IMR-90 (cell line): ENCODE data around the gene BAIAP2L1. TPM values are rescaled to one million over a fixed set of nuclear protein-coding genes. Genes with fewer than 3 reads are reported as not detected.
A peak's percentile ranks its signal among the peaks of the same experiment; 100 is the strongest.

Experiments used
- ATAC-seq: fragments of 200-7000 bp; cut with Tn5 transposase; 2 replicates; pipeline ENCODE4 v1.9.1; 2020; ENCODE audit warnings: low read depth, mild to moderate bottlenecking, moderate library complexity
- BruUV-seq: library from RNA; stranded (reverse); fragments of 400-500 nt; replicated peaks from 2 replicates; lab custom pipeline; 2021; lab: Mats Ljungman, UMichigan
- CTCF ChIA-PET: fragments of 300-600 bp; formaldehyde crosslinking; extraction: SDS; loops from one replicate; lab custom pipeline; 2021; ENCODE audit warnings: antibody characterized with exemption; lab: Yijun Ruan, JAX
- POLR2A ChIA-PET: fragments of 300-600 bp; sonication (Branson Sonifier 250); formaldehyde crosslinking; loops from one replicate; lab custom pipeline; 2022; ENCODE audit warnings: antibody characterized with exemption; ENCODE audit not compliant: unreplicated experiment; lab: Charles Lee
- DNase-seq: peaks from one replicate; pipeline ENCODE4 v3.0.0; 2013
- H2AFZ ChIP-seq: replicated peaks from 2 replicates; pipeline ENCODE3; 2013; ENCODE audit warnings: low read length, mild to moderate bottlenecking; ENCODE audit not compliant: poor library complexity
- H2AK5ac ChIP-seq: 2 replicates; pipeline ENCODE4 v1.6.1; 2013; ENCODE audit warnings: low read depth, low read length, inconsistent platforms
- H2AK9ac ChIP-seq: replicated peaks from 2 replicates; pipeline ENCODE3; 2013; ENCODE audit warnings: mild to moderate bottlenecking, low read depth, low read length, moderate library complexity; ENCODE audit not compliant: poor library complexity
- H2BK120ac ChIP-seq: 2 replicates; pipeline ENCODE4 v1.6.1; 2013; ENCODE audit warnings: low read depth, low read length, inconsistent platforms
- H2BK15ac ChIP-seq: 3 replicates; pipeline ENCODE4 v1.6.1; 2013; ENCODE audit warnings: low read depth, low read length, inconsistent platforms
- H2BK20ac ChIP-seq: 2 replicates; pipeline ENCODE4 v1.6.1; 2013; ENCODE audit warnings: low read depth, mild to moderate bottlenecking, inconsistent platforms, low read length, moderate library complexity
- H2BK5ac ChIP-seq: 2 replicates; pipeline ENCODE4 v1.6.1; 2013; ENCODE audit warnings: mild to moderate bottlenecking, low read depth, low read length, inconsistent platforms; ENCODE audit not compliant: poor library complexity, severe bottlenecking
- H3K14ac ChIP-seq: replicated peaks from 2 replicates; pipeline ENCODE4 v1.6.1; 2013; ENCODE audit warnings: low read depth, low read length, inconsistent platforms
- H3K18ac ChIP-seq: 2 replicates; pipeline ENCODE4 v1.6.1; 2013; ENCODE audit warnings: low read depth, low read length, control low read depth
- H3K23ac ChIP-seq: 2 replicates; pipeline ENCODE4 v1.6.1; 2013; ENCODE audit warnings: low read depth, low read length, inconsistent platforms
- H3K27ac ChIP-seq: 2 replicates; pipeline ENCODE4 v1.5.1; 2013; ENCODE audit warnings: mild to moderate bottlenecking, control low read depth, low read length; ENCODE audit not compliant: insufficient read depth
- H3K27me3 ChIP-seq: 2 replicates; pipeline ENCODE4 v1.6.1; 2013; ENCODE audit warnings: low read length; ENCODE audit not compliant: control insufficient read depth, insufficient read depth
- H3K36me3 ChIP-seq: 2 replicates; pipeline ENCODE4 v1.6.1; 2013; ENCODE audit warnings: low read length, mixed read lengths; ENCODE audit not compliant: control insufficient read depth, insufficient read depth
- H3K4ac ChIP-seq: 2 replicates; pipeline ENCODE4 v1.6.1; 2013; ENCODE audit warnings: low read depth, low read length, inconsistent platforms
- H3K4me1 ChIP-seq: 2 replicates; pipeline ENCODE4 v1.6.1; 2013; ENCODE audit warnings: low read length, mixed read lengths; ENCODE audit not compliant: control insufficient read depth, insufficient read depth
- H3K4me2 ChIP-seq: 2 replicates; pipeline ENCODE4 v1.6.1; 2013; ENCODE audit warnings: low read depth, mild to moderate bottlenecking, control low read depth, low read length, moderate library complexity
- H3K4me3 ChIP-seq: 2 replicates; pipeline ENCODE4 v1.5.1; 2013; ENCODE audit warnings: low read depth, mild to moderate bottlenecking, control low read depth, low read length, moderate library complexity; ENCODE audit not compliant: insufficient read depth
- H3K56ac ChIP-seq: 2 replicates; pipeline ENCODE4 v1.6.1; 2013; ENCODE audit warnings: low read length, inconsistent platforms; ENCODE audit not compliant: insufficient read depth; ENCODE audit errors: extremely low read depth
- H3K79me1 ChIP-seq, 2 experiments: 2 replicates each; pipeline ENCODE4 v1.6.1; 2013; ENCODE audit warnings: low read length in 2 of 2, inconsistent platforms in 1 of 2, low read depth in 1 of 2
- H3K9ac ChIP-seq: 2 replicates; pipeline ENCODE4 v1.6.1; 2013; ENCODE audit warnings: low read depth, low read length, control low read depth
- H3K9me1 ChIP-seq: 2 replicates; pipeline ENCODE4 v1.6.1; 2013; ENCODE audit warnings: low read length, inconsistent platforms; ENCODE audit not compliant: insufficient read depth
- H3K9me3 ChIP-seq: 2 replicates; pipeline ENCODE4 v1.6.1; 2013; ENCODE audit warnings: low read length; ENCODE audit not compliant: control insufficient read depth, insufficient read depth
- H4K20me1 ChIP-seq: 2 replicates; pipeline ENCODE4 v1.6.1; 2013; ENCODE audit warnings: low read length, inconsistent platforms; ENCODE audit not compliant: insufficient read depth
- H4K5ac ChIP-seq: 2 replicates; pipeline ENCODE4 v1.6.1; 2013; ENCODE audit warnings: mild to moderate bottlenecking, low read depth, low read length, control low read depth
- H4K8ac ChIP-seq, 2 experiments: 2 replicates each; pipeline ENCODE4 v1.6.1; 2013; ENCODE audit warnings: low read depth in 2 of 2, low read length in 2 of 2, control low read depth in 1 of 2, inconsistent platforms in 1 of 2
- H4K91ac ChIP-seq: 2 replicates; pipeline ENCODE4 v1.6.1; 2013; ENCODE audit warnings: low read depth, low read length, inconsistent platforms; ENCODE audit not compliant: insufficient read depth
- CEBPB ChIP-seq: IDR thresholded peaks from 2 replicates; pipeline ENCODE4 v1.6.1; 2012; ENCODE audit warnings: low read depth, low read length, improper control_type of control experiment
- CHD1 ChIP-seq: IDR thresholded peaks from 2 replicates; pipeline ENCODE4 v1.6.1; 2012; ENCODE audit warnings: low read depth, low read length, improper control_type of control experiment
- CTCF ChIP-seq: conservative IDR thresholded peaks from 2 replicates; pipeline ENCODE4 v1.5.1; 2012; ENCODE audit warnings: mild to moderate bottlenecking, low read depth, low read length, improper control_type of control experiment
- FOS ChIP-seq: fragments of 150-350 bp; IDR thresholded peaks from 2 replicates; pipeline ENCODE4 v1.6.1; 2016; ENCODE audit warnings: low read depth, low read length
- MAZ ChIP-seq: IDR thresholded peaks from 2 replicates; pipeline ENCODE4 v1.6.1; 2012; ENCODE audit warnings: low read depth, mild to moderate bottlenecking, low read length, improper control_type of control experiment, moderate library complexity, borderline replicate concordance
- MXI1 ChIP-seq: IDR thresholded peaks from 2 replicates; pipeline ENCODE4 v1.6.1; 2012; ENCODE audit warnings: low read depth, mild to moderate bottlenecking, low read length, moderate library complexity, borderline replicate concordance
- POLR2A ChIP-seq: IDR thresholded peaks from 2 replicates; pipeline ENCODE4 v1.6.1; 2012; ENCODE audit warnings: mild to moderate bottlenecking, low read depth, low read length
- RFX5 ChIP-seq: IDR thresholded peaks from 2 replicates; pipeline ENCODE4 v1.8.0; 2012; ENCODE audit warnings: low read depth, mild to moderate bottlenecking, low read length, moderate library complexity
- USF2 ChIP-seq: fragments of 150-350 bp; IDR thresholded peaks from 2 replicates; pipeline ENCODE4 v1.6.1; 2017; ENCODE audit warnings: mild to moderate bottlenecking, antibody characterized with exemption, low read length, low read depth
- WGBS, 2 experiments: methylation state at CpG; one replicate each; pipeline versions ENCODE4 v1.1.5 to v1.1.7; 2013; ENCODE audit warnings: missing lambda C conversion rate in 2 of 2; ENCODE audit not compliant: insufficient read length in 1 of 2; ENCODE audit errors: extremely low coverage in 2 of 2; 5-methylcytosine and 5-hydroxymethylcytosine counted together
- dilution Hi-C: fragments of 300-500 bp; cut with HindIII; formaldehyde crosslinking; loops from one replicate; pipeline ENCODE4 v1.14.3; 2018; ENCODE audit warnings: low sequenced_read_pairs; ENCODE audit not compliant: unreplicated experiment
- in situ Hi-C: fragments of 300-500 bp; cut with MboI; formaldehyde crosslinking; loops from 3 replicates; pipeline ENCODE4 v1.14.3; 2019; ENCODE audit warnings: low sequenced_read_pairs, inconsistent platforms, mixed read lengths
- intact Hi-C: fragments of 100-400 bp; cut with micrococcal nuclease; formaldehyde crosslinking; loops from 2 replicates; pipeline ENCODE4 v1.10.0; 2022
- polyA plus RNA-seq, 3 experiments: library from polyadenylated mRNA; depleted of rRNA; stranded (reverse); fragments of >200 nt; gene quantifications; 2 replicates each; pipeline ENCODE4 v1.2.3, GENCODE V29; 2012; ENCODE audit warnings: low replicate concordance in 1 of 3
- total RNA-seq: library from RNA; depleted of rRNA; stranded (reverse); fragments of >200 nt; gene quantifications from 2 replicates; pipeline ENCODE4 v1.2.3, GENCODE V29; 2012

Gene BAIAP2L1
- total and polyA plus RNA-seq, 2 of the 4 experiments (the other 2 are of a cell fraction): 2.2 to 6.0 TPM

GRCh38 chr7:98348726-98349474 lies 52.0 kb downstream of the BAIAP2L1 start:
- no peaks in the 10 kb centered on the region for H4K20me1 ChIP-seq
- TF ChIP-seq FOS (no peak), USF2 (no peak), MXI1 (no peak), POLR2A (no peak), CTCF (no peak), CHD1 (no peak), CEBPB (no peak), MAZ (no peak), RFX5 (no peak)
- H2AK9ac ChIP-seq: peak overlapping the region; percentile 73
- POLR2A ChIA-PET: no interaction called here
- no peak overlapping the region for H2BK20ac ChIP-seq
- in situ Hi-C loops (no loop called here), dilution Hi-C loops (no loop called here), intact Hi-C loops (no loop called here)
- H2BK15ac ChIP-seq: no peak overlapping the region
- H3K36me3 ChIP-seq: no peaks in the 10 kb centered on the region
- no peaks in the 10 kb centered on the region for H3K27me3 ChIP-seq
- no peak overlapping the region for H2AFZ ChIP-seq
- no peak overlapping the region for H3K14ac ChIP-seq
- no peaks in the 10 kb centered on the region for H3K9me3 ChIP-seq
- H3K23ac ChIP-seq: no peak overlapping the region
- H2BK120ac ChIP-seq: no peak overlapping the region
- H2AK5ac ChIP-seq: no peak overlapping the region
- no peak overlapping the region for H3K56ac ChIP-seq
- H3K9me1 ChIP-seq: peaks cover under 1% of the 10 kb centered on the region
- H4K91ac ChIP-seq: no peak overlapping the region
- ATAC-seq (no peak), DNase-seq (no peak)
- peaks cover 4% of the 10 kb centered on the region for H3K4me1 ChIP-seq
- no peak overlapping the region for H4K8ac ChIP-seq
- WGBS, 2 experiments: 93% methylated on average over 13 of the region's 23 CpGs; no CpG with 5 or more reads in 1 of the 2 experiments
- no peak overlapping the region for H3K18ac ChIP-seq
- no peak overlapping the region for H4K5ac ChIP-seq
- H3K79me1 ChIP-seq: peaks cover 11 to 22% of the 10 kb centered on the region in 2 experiments; a peak in 3 of 4 replicates
- H2BK5ac ChIP-seq: no peak overlapping the region
- H3K9ac ChIP-seq: no peak overlapping the region
- no peak overlapping the region for H3K4me3 ChIP-seq
- CTCF ChIA-PET: no interaction called here
- H3K4ac ChIP-seq: no peak overlapping the region
- no TSS peak for BruUV-seq
- no peak overlapping the region for H3K27ac ChIP-seq
- H3K4me2 ChIP-seq: no peak overlapping the region
